HG03521 (cell line): Measurements from ENCODE around the gene AGT.
"Not testable (repeated sequence)": the region's sequence is repeated elsewhere in the genome, so short reads cannot be mapped to it uniquely, and the experiment has no call there.

Experiments
- ATAC-seq: cut with Tn5 transposase; IDR thresholded peaks from one replicate; pipeline ENCODE4 v1.9.1; 2021; ENCODE audit warnings: mild to moderate bottlenecking, moderate library complexity; ENCODE audit not compliant: unreplicated experiment

Gene AGT

GRCh38 chr1:230694464-230694863, 19.5 kb downstream of the AGT start:
- ATAC-seq = no peak

GRCh38 chr1:230693777-230694176, 20.1 kb downstream of the AGT start:
- ATAC-seq = no peak

- ATAC-seq = no peak
Observed at GRCh38 chr1:230693221-230693620, 20.7 kb downstream of the AGT start.

- ATAC-seq = no peak
Observed at GRCh38 chr1:230691615-230692014, 22.3 kb downstream of the AGT start.

DNA sequence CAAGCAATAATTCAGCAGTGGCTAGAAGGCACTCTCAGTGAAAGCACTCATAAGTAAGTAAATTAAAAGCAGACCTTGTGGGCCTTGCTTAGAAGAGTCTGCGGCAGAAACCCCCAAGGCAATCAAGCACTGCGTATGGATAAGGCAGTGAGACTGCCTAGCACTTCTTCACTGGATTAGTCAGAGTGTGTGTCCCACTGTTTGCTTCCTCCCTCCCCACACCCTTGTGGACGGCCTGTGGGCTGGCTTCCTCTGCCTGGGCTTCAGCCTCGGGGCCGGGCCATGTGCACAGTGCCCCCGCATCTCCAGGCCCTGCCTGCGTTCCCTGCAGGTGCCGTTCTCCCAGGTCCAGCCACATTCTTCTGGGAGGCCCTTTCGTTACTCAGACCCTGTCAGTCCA, 23.8 kb downstream of the AGT start:
- no peak for ATAC-seq

GRCh38 chr1:230686747-230687146, 27.2 kb downstream of the AGT start:
- ATAC-seq = no peak

DNA sequence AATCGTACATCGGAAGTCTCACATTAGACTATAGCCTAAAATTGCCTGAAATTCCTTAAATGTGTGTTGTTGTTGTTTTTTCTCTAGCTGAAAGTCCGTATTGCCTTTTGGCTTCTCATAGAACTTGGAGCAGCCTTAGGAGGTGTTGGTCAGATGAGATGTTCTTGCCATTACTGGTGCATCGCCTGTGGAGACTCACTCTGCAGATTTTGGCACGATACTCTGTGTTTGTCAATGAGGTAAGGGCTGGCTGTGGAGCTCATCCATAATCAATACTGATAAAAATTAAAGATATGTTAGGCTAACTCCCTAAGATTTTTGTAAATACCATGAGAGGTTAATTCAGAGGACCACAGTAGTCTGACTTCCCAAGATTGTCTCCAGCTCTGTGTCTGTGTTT, 28.9 kb downstream of the AGT start:
- no peak for ATAC-seq

- ATAC-seq = no peak
Observed at GRCh38 chr1:230684146-230684545, 29.8 kb downstream of the AGT start.

GRCh38 chr1:230682882-230683610, 30.9 kb downstream of the AGT start:
- ATAC-seq = no peak

DNA sequence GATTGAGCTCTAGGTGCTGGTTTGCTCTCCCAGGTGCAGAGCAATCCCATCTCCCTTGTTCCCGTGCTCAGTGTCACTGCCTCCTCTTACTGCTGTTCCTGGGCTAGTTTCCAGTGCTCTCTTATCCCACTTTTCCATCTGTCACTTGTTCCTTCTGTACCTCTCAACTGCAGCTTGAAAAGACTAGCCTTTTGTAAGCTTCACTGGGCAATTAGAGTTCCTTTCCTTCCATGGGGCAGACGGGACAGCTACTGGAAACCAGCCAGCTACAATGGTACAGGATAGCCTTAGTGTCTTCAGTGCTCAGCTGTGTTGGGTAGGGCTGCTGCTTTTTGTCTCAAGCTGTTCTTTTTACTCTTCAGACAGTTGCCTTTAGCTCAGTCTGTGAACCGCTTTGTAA, 31.6 kb downstream of the AGT start:
- ATAC-seq = no peak

DNA sequence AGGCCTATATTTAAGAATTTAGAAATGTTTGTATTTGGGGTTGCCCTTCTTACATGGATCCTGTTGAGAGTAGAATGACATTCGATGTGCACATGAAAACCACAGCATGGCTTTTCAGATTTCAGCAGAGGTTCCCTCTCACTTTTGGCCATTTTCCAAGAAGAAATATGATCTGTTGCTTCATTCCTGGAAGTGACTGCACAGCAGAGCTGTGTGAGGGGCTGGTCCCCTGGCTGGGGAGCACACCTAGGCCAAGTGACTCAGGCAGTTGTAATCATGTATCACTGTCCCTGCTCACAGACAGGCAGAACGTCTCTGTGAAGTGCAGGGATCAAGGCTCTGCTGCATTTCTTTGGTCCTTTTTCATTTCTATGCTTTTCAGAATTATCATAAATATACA, 32.3 kb downstream of the AGT start:
- no peak for ATAC-seq

- no peak for ATAC-seq
Observed at GRCh38 chr1:230680300-230681025, 33.5 kb downstream of the AGT start.

- ATAC-seq = no peak
Observed at GRCh38 chr1:230679825-230680224, 34.1 kb downstream of the AGT start.

- no peak for ATAC-seq
Observed at GRCh38 chr1:230679192-230679591, 34.7 kb downstream of the AGT start.

DNA sequence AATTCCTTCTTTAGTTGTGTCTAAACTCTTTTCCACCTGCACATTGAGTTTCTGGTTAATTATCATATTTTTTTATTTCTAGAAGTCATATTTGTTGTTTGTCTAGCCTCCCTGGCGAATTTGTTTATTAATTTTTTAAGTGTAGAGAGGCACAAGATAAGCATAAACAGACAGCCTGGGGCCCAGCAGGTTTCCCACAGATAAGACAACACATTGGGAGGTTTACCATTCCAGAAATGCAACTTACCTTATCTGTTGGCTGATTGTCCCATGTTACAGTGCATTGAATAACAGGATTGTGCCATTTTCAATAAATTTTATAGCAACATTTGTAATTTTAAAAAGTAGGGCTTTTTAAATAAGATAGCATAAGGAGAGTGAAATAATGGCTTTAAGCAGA, 36.7 kb downstream of the AGT start:
- ATAC-seq = no peak

DNA sequence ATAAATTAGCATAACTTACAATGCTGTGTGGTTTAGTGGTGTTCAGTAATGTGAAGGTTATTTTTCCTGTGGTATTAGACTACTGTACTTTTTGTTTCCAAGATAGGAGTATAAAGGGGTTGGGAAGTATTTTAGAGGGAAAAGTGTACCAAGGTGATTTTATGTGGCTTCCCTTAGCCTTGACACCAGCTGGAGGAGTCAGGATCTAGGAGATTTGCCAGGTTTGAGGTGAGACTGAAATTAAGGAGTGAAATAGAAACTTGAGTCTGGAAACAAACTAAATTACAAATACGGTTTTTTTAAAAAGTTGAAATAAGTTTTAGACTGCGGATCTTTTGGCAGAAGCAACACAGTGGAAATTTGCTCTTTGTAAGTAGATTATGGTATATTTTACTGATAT, 39.3 kb downstream of the AGT start:
- no peak for ATAC-seq

DNA sequence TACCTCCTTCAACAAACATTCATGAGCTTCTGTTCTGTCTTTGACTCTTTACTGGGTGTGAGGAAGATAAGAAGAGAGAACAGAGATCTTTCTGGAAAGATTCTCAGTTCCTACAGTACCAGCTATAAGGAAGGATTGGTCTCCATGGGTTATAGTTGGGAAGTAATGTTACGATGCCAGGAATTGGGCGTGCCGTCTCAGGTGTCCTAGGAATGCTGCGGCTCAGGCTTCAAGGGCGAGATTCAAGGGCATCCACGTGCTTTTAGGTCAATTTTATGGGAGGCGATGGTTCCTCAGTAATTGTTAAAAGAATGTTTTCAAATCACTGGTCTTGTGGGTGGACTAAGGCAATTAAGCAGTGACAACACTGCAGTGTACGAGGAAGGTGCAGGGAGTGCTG, 44.4 kb downstream of the AGT start:
- ATAC-seq = no peak

DNA sequence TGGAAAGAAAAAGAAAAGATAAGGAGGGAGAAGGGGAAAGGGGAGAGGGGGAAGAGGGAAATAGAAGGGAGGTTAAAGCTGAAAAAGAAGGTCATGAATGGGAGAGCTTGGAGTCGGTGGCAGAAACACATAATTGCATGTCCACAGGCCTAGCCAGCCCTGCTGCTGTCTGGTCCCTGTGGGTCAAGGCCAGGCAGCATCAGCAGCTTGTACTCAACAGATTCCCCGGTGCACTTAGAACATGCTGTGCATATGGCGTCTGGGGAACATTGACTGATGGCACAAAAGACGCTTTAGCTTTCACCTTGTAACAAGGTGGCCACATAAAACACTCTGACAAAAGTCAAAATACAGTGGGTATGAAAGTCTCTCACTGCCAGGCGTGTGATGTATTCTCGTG, 45.7 kb downstream of the AGT start:
- no peak for ATAC-seq

GRCh38 chr1:230661976-230662375, 51.9 kb downstream of the AGT start:
- ATAC-seq = no peak

DNA sequence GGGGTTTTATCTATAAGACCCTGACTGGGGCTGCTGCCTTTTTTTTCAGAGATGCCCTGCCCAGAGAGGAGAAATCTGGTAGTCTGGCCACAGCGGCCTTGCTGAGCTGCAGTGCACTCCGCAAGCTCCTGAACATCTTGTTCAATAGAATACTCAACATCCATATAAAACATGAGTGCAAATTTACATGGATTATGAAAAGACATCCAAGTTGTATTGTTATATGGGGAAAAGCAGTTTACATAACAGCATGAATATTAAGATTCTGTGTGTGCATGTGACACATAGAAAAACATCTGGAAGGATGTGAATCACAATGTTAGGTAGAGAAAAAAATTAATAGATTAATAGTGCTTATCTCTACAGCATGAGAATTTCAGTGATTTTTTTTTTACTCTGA, 55.2 kb downstream of the AGT start:
- ATAC-seq = no peak

- ATAC-seq = not testable (repeated sequence)
Observed at GRCh38 chr1:230658103-230658502, 55.8 kb downstream of the AGT start.

DNA sequence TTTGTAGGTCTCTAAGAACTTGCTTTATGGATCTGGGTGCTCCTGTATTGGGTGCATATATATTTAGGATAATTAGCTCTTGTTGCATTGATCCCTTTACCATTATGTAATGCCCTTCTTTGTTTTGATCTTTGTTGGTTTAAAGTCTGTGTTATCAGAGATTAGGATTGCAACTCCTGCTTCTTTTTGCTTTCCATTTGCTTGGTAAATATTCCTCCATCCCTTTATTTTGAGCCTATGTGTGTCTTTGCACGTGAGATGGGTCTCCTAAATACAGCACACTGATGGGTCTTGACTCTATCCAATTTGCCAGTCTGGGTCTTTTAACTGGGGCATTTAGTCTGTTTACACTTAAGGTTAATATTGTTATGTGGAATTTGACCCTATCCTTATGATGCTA, 57.2 kb downstream of the AGT start:
- not testable (repeated sequence) for ATAC-seq
